Spinal cord (tissue), 10 donors: ENCODE measurements around the gene SYNE1. TPM values are rescaled to one million over a fixed set of nuclear protein-coding genes. Genes with fewer than 3 reads are reported as not detected.

Source experiments
- DNase-seq, 6 donors: peaks; one replicate each; pipeline versions ENCODE4 v3.0.0 to v3.0.0-alpha.2; 2013 to 2015; ENCODE audit warnings: low spot score in 6 of 6, low read depth in 4 of 6
- H3K27ac ChIP-seq: one replicate; pipeline ENCODE4 v1.5.1; 2013; ENCODE audit warnings: low read depth, low read length, control low read depth
- H3K27me3 ChIP-seq: one replicate; pipeline ENCODE4 v1.6.1; 2013; ENCODE audit warnings: low read length; ENCODE audit not compliant: control insufficient read depth, insufficient read depth
- H3K36me3 ChIP-seq: one replicate; pipeline ENCODE4 v1.6.1; 2013; ENCODE audit warnings: low read length; ENCODE audit not compliant: control insufficient read depth, insufficient read depth
- H3K4me1 ChIP-seq: one replicate; pipeline ENCODE4 v1.6.1; 2013; ENCODE audit warnings: low read length; ENCODE audit not compliant: control insufficient read depth, insufficient read depth
- H3K4me3 ChIP-seq: one replicate; pipeline ENCODE4 v1.5.1; 2013; ENCODE audit warnings: low read depth, low read length, control low read depth
- H3K9me3 ChIP-seq: one replicate; pipeline ENCODE4 v1.6.1; 2013; ENCODE audit warnings: low read length; ENCODE audit not compliant: control insufficient read depth, insufficient read depth
- WGBS: methylation state at CpG from one replicate; pipeline ENCODE4 v1.1.5; 2013; ENCODE audit warnings: missing lambda C conversion rate; ENCODE audit not compliant: insufficient coverage; 5-methylcytosine and 5-hydroxymethylcytosine counted together
- polyA plus RNA-seq, 2 donors: library from polyadenylated mRNA; unstranded; fragments of 120-200 nt; gene quantifications; one replicate each; pipeline ENCODE4 v1.2.1, GENCODE V29; 2013; ENCODE audit not compliant: insufficient read length in 2 of 2
- total RNA-seq, 2 donors: library from RNA; depleted of rRNA in 1 of 2; stranded (reverse); fragments of 120-200 nt in 1 of 2; fragments of >200 nt in 1 of 2; gene quantifications; one replicate each; pipeline versions ENCODE4 v1.2.3 to v1.2.4, GENCODE V29; 2013 to 2014
- donor health status: healthy.

SYNE1 gene
- total and polyA plus RNA-seq, 4 donors, result 71.5 to 201 (median 105) TPM

- H3K27ac ChIP-seq, result no peak overlapping the region
- no peaks in the 10 kb centered on the region for H3K9me3 ChIP-seq
- no peaks in the 10 kb centered on the region for H3K27me3 ChIP-seq
- H3K4me3 ChIP-seq, result no peak overlapping the region
- H3K36me3 ChIP-seq, result no peaks in the 10 kb centered on the region
- peak in 2 of 6 donors; percentile 9 to 16 for DNase-seq
- 83% methylated on average over 1 of the region's 4 CpGs for WGBS
- no peaks in the 10 kb centered on the region for H3K4me1 ChIP-seq
These were observed 38.1 kb downstream of the SYNE1 start for GRCh38 chr6:152598901-152599537.

DNA sequence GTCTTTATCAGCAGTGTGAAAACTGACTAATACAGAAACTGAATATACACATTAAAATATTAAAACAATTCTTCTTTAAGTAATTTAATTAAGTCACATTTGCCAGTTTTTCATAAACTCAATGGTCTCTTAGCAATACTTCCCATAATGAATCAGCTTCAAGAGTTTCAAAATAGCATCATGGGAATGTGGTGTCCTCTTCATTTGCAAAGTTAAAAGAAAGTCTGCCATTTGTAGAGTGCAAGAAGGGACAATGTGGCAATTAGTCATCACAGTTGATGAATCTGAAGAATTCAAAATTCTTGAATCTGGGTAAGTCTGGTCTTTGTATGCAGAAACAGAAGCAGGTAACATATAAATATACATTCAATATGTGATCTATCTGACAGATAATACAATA, 38.7 kb downstream of the SYNE1 start:
- H3K4me1 ChIP-seq, result no peaks in the 10 kb centered on the region
- no peak overlapping the region for H3K27ac ChIP-seq
- no peaks in the 10 kb centered on the region for H3K36me3 ChIP-seq
- H3K9me3 ChIP-seq, result no peaks in the 10 kb centered on the region
- no peak overlapping the region for H3K4me3 ChIP-seq
- no peaks in the 10 kb centered on the region for H3K27me3 ChIP-seq
- no peak for DNase-seq

GRCh38 chr6:152596726-152597125, 40.4 kb downstream of the SYNE1 start:
- Histone ChIP-seq H3K9me3 (no peaks in the 10 kb centered on the region), H3K27me3 (no peaks in the 10 kb centered on the region), H3K36me3 (no peaks in the 10 kb centered on the region), H3K4me1 (no peaks in the 10 kb centered on the region), H3K4me3 (no peak overlapping the region), H3K27ac (no peak overlapping the region)
- DNase-seq, result peak in 1 of 6 donors; percentile 79
- WGBS, result 100% methylated on average over 1 of the region's 2 CpGs

DNA sequence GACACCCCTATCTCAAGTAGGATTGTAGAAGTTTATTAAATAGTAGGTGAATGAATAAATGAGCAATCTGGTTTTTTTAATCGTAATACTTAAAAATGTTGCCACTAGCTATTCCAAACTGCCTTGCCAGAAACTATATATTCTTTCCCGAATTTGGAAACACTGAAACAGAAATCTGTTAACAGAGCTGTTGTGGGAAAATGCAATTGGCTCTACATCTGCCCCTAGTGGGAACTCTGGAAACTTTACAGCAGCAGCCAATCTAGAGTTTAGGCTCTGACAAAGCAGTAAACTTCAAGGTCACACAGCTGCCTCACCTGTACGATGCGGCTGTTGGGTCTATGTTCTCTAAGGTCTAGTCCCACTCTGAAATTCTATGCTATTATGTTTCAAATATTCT, 41.7 kb downstream of the SYNE1 start:
- WGBS, result no CpG with 5 or more reads among the region's 4 CpGs
- peak in 2 of 6 donors; percentile 24 to 78 for DNase-seq
- Histone ChIP-seq H3K36me3 (no peaks in the 10 kb centered on the region), H3K27me3 (no peaks in the 10 kb centered on the region), H3K4me1 (no peaks in the 10 kb centered on the region), H3K4me3 (no peak overlapping the region), H3K27ac (no peak overlapping the region), H3K9me3 (no peaks in the 10 kb centered on the region)

DNA sequence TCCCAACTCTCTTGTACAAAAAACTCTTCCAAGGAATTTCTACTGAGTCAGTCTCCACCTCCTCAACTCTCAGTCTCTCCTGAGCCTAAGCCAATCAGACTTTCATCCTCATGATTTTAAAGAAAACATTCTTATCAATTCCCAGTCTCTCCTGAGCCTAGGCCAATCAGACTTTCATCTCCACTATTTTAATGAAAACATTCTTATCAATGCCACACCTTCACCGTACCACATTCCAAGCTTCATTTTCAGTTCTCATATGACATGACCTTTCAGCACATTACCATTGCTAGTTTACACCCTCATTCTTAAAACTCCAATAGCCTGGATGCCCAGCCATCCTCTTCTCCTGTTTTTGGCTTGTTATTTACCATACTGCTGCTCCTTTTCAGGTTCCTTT, 42.5 kb downstream of the SYNE1 start:
- H3K4me3 ChIP-seq, result no peak overlapping the region
- H3K4me1 ChIP-seq, result no peaks in the 10 kb centered on the region
- 87% methylated on average over 1 of the region's 1 CpG for WGBS
- no peaks in the 10 kb centered on the region for H3K9me3 ChIP-seq
- no peak overlapping the region for H3K27ac ChIP-seq
- no peaks in the 10 kb centered on the region for H3K27me3 ChIP-seq
- no peaks in the 10 kb centered on the region for H3K36me3 ChIP-seq
- DNase-seq, result no peak

DNA sequence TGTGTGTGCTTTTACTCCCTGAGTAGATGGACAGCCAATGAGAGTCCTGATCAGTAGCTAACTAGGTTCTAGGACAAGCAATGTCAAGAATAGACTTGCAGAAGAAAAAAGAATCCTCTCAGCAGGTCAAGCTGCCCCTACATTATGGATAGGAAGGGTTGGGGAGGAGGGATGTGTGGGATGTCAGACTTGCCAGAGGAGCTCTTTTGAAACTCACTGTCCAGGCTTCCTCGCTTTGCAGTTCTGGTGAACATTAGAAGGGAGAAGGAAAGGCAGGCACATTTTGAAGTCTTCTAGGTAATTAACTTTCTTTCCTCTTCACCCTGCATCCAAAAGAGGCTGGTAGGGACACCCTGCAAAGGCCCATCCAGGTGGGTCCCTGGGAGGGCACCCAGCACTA, 48.7 kb downstream of the SYNE1 start:
- Histone ChIP-seq H3K4me3 (no peak overlapping the region), H3K4me1 (no peaks in the 10 kb centered on the region), H3K9me3 (no peaks in the 10 kb centered on the region), H3K36me3 (no peaks in the 10 kb centered on the region), H3K27ac (no peak overlapping the region), H3K27me3 (no peaks in the 10 kb centered on the region)
- WGBS, result no CpG with 5 or more reads among the region's 1 CpG
- DNase-seq, result no peak

DNA sequence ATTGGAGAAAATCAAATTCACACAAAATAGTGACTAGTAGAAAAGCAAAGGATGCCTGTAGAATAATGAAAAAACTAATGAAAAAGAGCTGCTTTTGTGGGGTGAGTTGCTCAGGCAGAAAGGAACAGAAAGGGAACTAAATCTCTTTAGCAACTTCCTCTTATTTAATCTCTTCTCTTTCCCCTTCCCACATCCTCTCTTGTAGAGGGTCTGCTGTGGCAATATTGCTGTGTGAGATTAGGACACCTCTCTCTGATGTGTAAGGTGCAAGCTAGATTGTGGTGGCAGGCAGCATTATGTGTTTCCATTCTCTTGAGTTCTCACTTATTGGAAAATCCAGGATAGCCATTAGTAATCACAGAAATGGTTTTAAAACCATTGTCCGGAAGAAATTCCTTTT, 49.7 kb downstream of the SYNE1 start:
- WGBS, result no CpG with 5 or more reads among the region's 1 CpG

GRCh38 chr6:152585236-152585635, 51.9 kb downstream of the SYNE1 start:
- no peaks in the 10 kb centered on the region for H3K36me3 ChIP-seq
- H3K27me3 ChIP-seq, result no peaks in the 10 kb centered on the region
- no peak overlapping the region for H3K4me3 ChIP-seq
- H3K4me1 ChIP-seq, result no peaks in the 10 kb centered on the region
- no peaks in the 10 kb centered on the region for H3K9me3 ChIP-seq
- DNase-seq, result no peak
- H3K27ac ChIP-seq, result no peak overlapping the region
- WGBS, result no CpG with 5 or more reads among the region's 3 CpGs

More for the DNA sequence above, 49.7 kb downstream of the SYNE1 start:
- Histone ChIP-seq H3K9me3 (no peaks in the 10 kb centered on the region), H3K36me3 (no peaks in the 10 kb centered on the region), H3K27me3 (no peaks in the 10 kb centered on the region), H3K4me3 (no peak overlapping the region), H3K27ac (no peak overlapping the region), H3K4me1 (no peaks in the 10 kb centered on the region)
- no peak for DNase-seq

DNA sequence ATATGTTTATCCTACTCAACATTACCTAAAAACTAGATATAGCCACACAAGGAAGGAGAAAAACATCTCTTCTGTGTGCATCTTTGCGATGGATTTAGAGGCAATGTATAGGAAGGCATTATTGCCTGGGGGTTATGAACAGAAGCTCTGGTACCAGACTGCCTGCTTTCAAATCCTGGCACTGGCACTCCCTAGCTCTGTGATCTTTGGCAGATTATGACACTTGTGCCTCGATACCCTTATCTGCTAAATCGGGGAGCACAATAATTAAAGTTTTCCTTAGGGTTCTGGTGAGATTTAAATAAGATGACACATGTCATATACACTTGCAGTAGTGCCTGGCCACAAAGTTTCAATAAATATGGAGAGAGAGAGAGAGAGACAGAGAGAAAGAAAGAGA, 53.3 kb downstream of the SYNE1 start:
- Histone ChIP-seq H3K4me1 (no peaks in the 10 kb centered on the region), H3K27me3 (no peaks in the 10 kb centered on the region), H3K4me3 (no peak overlapping the region), H3K36me3 (no peaks in the 10 kb centered on the region), H3K27ac (no peak overlapping the region), H3K9me3 (no peaks in the 10 kb centered on the region)
- DNase-seq, result no peak
- 100% methylated on average over 1 of the region's 3 CpGs for WGBS

DNA sequence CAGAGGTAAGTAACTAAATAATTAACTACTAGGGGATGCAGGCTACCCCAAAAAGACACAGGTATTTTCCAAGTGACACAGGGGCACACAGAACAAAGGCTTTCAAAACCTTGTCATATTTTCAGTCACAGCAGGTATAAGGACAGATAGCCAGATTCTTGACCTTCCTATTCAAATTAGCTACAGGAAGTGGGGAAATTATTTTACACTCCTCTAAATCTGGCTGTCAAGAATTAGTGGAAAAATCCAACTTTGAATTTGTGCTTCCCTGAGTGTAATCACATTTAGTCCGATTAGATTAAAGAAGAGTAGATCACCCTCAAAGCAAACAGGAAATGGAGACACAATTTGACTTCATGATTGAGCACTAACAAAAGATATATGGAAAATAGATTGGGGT, 60.6 kb downstream of the SYNE1 start:
- H3K27me3 ChIP-seq, result no peaks in the 10 kb centered on the region
- no peak overlapping the region for H3K4me3 ChIP-seq
- no CpG with 5 or more reads among the region's 1 CpG for WGBS
- no peaks in the 10 kb centered on the region for H3K36me3 ChIP-seq
- DNase-seq, result no peak
- H3K27ac ChIP-seq, result no peak overlapping the region
- H3K4me1 ChIP-seq, result no peaks in the 10 kb centered on the region
- H3K9me3 ChIP-seq, result no peaks in the 10 kb centered on the region
